ENCODE results near the gene CDCA4.
"Not testable (repeated sequence)": the region's sequence is repeated elsewhere in the genome, so short reads cannot be mapped to it uniquely, and the experiment has no call there.

CDCA4 gene

GRCh38 chr14:105056303-105056831, 35.5 kb upstream of the CDCA4 start:
- no peak for FAIRE-seq

- no peak for FAIRE-seq
Observed at GRCh38 chr14:105055736-105056302, 34.9 kb upstream of the CDCA4 start.

DNA sequence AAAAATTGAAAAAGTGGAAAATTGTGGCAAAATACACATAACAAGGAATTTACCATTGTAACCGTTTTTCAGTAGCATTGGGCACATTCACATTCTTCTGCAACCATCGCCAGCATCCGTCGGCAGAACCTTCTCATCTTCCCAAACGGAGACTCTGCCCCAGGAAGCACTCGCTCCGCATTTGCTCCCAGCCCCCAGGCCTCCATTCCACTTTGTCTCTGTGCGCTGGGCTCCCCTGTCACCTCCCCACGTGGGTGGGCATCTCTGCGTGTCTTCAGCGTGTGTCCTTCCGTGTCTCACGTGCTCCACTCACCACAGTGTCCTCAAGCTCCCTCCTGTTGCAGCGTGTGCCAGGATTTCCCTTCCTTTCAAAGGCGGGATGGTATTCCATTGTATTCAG, 34.5 kb upstream of the CDCA4 start:
- FAIRE-seq: no peak

DNA sequence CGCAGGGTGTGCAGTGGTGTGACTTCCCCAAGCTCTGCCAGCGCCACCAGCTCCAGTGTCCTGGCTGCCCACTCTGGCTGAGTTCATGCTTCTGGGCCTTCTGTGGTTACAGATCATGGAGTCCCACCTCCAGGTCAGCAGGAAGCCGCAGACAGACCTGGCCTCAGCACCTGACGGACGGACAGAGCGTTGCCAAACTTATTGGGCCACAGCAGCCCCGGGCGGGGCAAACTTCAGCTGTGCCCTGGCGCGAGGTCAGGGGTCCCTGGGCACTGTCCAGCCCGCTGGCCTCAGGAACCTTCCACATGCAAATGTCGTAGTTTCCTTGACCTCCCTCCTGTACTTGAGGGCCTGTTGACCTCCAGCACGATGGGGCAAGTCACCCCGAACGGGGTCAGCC, 33.1 kb upstream of the CDCA4 start:
- FAIRE-seq: no peak

- no peak for FAIRE-seq
Observed at GRCh38 chr14:105053421-105053820, 32.5 kb upstream of the CDCA4 start.

DNA sequence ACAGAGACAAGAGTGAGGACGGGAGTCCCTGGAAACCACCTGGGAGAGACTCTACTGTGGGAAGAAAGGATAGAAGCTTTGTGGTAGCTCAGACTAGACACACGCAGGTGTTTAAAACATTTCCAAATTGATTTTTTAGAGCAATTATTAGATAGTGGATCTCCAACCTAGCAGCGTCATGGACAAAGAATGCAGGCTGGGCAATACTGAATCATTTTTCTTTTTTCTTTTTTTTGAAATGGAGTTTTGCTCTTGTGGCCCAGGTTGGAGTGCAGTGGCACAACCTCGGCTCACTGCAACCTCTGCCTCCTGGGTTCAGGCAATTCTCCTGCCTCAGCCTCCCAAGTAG, 31.2 kb upstream of the CDCA4 start:
- no peak for FAIRE-seq

GRCh38 chr14:105051182-105052109, 30.6 kb upstream of the CDCA4 start:
- no peak for FAIRE-seq

GRCh38 chr14:105050551-105050897, 29.6 kb upstream of the CDCA4 start:
- no peak for FAIRE-seq

GRCh38 chr14:105049753-105050550, 29.1 kb upstream of the CDCA4 start:
- FAIRE-seq: no peak

- FAIRE-seq: no peak
Observed at GRCh38 chr14:105047283-105048016, 26.6 kb upstream of the CDCA4 start.

DNA sequence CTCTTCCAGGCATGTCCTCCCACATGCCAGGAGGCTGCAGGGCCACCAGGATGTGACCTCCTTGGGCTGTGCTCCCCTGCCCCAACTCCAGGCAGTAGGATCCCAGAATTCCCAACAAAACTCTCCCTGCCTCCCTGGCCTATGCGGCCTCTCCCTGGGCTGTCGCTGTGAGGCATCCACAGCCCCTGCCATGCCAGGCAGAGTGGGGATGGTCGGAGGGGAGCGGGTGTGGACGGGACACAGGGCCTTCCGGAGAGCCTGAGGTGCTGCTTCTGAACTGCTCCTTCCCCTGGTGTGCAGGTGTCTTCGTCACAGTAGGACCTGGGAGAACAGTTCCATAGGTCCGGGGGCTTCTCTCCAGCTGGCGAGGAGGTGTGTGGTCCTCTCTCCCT, 26.0 kb upstream of the CDCA4 start:
- FAIRE-seq: no peak

GRCh38 chr14:105045710-105046326, 24.9 kb upstream of the CDCA4 start:
- FAIRE-seq: no peak

DNA sequence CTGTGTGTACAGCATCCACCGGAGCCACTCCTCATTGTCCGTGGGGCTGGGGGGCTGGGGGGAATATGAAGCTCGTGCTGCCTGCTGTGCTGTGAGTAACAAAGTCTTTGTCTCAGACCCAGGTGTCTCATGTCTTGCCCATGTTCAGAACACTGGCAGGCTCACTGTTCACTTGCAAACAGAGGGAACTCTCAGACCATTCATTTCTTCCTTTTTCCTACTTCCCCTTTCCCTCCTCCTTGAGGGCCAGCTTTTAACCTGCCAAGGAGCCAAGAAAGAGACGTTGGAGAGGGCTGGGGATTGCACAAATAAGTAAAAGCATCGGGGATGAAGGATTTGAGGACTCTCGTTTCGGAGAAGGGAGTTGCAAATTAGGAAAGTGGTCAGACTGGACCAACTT, 22.8 kb upstream of the CDCA4 start:
- FAIRE-seq: no peak

DNA sequence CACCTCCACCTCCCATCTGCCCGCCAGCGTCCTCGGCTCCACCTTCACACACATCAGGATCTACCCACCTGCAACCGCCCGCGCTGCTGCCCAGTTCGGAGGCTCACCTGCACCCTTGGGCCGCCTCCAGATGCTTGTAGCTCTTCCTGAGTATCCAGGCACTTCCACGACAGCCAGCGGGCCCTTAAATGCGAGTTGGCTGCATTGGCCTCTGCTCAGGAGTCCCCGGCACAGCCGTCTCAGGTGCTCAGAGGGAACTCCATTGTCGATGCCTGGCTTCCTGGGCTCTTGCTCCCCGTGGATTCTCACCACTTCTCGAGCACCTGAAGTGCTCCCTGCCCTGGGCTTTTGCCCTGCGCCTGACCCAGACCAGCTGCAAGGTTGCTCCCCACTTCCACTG, 21.9 kb upstream of the CDCA4 start:
- no peak for FAIRE-seq

- no peak for FAIRE-seq
Observed at GRCh38 chr14:105041841-105042765, 21.2 kb upstream of the CDCA4 start.

- no peak for FAIRE-seq
Observed at GRCh38 chr14:105039458-105040205, 18.7 kb upstream of the CDCA4 start.

DNA sequence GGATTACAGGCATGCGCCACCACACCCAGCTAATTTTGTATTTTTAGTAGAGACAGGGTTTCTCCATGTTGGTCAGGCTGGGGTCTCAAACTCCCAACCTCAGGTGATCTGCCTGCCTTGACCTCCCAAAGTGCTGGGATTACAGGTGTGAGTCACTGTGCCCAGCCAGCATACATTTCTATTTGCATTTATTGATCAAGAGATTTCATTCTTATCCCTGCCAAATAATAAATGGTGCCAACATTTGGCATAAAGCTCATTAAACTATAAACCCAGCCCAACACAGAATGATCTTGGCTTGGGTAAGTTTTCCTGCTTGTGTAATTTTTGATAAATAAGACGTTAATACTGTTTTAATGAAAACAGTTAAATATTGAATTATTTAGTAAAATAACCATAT, 14.7 kb upstream of the CDCA4 start:
- not testable (repeated sequence) for FAIRE-seq

- FAIRE-seq: no peak
Observed at GRCh38 chr14:105034315-105035039, 13.6 kb upstream of the CDCA4 start.

- FAIRE-seq: not testable (repeated sequence)
Observed at GRCh38 chr14:105033412-105033900, 12.6 kb upstream of the CDCA4 start.

Data from islet of Langerhans (tissue), 1 donor.